Measurements from ENCODE around the gene GRIPAP1.

The GRIPAP1 gene

GRCh38 chrX:48927736-48928382, 74.2 kb downstream of the GRIPAP1 start:
- DNase-seq (ENCODE audit: insufficient read length, low spot score) (no peak), FAIRE-seq (no peak)

- DNase-seq (ENCODE audit: insufficient read length, low spot score) (no peak), FAIRE-seq (peak; percentile 48)
Measured at GRCh38 chrX:48927123-48927522, 74.9 kb downstream of the GRIPAP1 start.

- FAIRE-seq, result no peak
- no peak for DNase-seq (ENCODE audit: insufficient read length, low spot score)
Measured at GRCh38 chrX:48924270-48924669, 77.8 kb downstream of the GRIPAP1 start.

GRCh38 chrX:48923771-48924170, 78.3 kb downstream of the GRIPAP1 start:
- no peak for FAIRE-seq
- no peak for DNase-seq (ENCODE audit: insufficient read length, low spot score)
